GM18511 (cell line): Measurements from ENCODE around the gene NOMO2.
"Not testable (repeated sequence)": the region's sequence is repeated elsewhere in the genome, so short reads cannot be mapped to it uniquely, and the experiment has no call there.

Source experiments
- ATAC-seq: cut with Tn5 transposase; IDR thresholded peaks from one replicate; pipeline ENCODE4 v1.9.1; 2021; ENCODE audit warnings: mild to moderate bottlenecking, moderate library complexity; ENCODE audit not compliant: unreplicated experiment

NOMO2 gene, protein sequence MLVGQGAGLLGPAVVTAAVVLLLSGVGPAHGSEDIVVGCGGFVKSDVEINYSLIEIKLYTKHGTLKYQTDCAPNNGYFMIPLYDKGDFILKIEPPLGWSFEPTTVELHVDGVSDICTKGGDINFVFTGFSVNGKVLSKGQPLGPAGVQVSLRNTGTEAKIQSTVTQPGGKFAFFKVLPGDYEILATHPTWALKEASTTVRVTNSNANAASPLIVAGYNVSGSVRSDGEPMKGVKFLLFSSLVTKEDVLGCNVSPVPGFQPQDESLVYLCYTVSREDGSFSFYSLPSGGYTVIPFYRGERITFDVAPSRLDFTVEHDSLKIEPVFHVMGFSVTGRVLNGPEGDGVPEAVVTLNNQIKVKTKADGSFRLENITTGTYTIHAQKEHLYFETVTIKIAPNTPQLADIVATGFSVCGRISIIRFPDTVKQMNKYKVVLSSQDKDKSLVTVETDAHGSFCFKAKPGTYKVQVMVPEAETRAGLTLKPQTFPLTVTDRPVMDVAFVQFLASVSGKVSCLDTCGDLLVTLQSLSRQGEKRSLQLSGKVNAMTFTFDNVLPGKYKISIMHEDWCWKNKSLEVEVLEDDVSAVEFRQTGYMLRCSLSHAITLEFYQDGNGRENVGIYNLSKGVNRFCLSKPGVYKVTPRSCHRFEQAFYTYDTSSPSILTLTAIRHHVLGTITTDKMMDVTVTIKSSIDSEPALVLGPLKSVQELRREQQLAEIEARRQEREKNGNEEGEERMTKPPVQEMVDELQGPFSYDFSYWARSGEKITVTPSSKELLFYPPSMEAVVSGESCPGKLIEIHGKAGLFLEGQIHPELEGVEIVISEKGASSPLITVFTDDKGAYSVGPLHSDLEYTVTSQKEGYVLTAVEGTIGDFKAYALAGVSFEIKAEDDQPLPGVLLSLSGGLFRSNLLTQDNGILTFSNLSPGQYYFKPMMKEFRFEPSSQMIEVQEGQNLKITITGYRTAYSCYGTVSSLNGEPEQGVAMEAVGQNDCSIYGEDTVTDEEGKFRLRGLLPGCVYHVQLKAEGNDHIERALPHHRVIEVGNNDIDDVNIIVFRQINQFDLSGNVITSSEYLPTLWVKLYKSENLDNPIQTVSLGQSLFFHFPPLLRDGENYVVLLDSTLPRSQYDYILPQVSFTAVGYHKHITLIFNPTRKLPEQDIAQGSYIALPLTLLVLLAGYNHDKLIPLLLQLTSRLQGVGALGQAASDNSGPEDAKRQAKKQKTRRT

DNA sequence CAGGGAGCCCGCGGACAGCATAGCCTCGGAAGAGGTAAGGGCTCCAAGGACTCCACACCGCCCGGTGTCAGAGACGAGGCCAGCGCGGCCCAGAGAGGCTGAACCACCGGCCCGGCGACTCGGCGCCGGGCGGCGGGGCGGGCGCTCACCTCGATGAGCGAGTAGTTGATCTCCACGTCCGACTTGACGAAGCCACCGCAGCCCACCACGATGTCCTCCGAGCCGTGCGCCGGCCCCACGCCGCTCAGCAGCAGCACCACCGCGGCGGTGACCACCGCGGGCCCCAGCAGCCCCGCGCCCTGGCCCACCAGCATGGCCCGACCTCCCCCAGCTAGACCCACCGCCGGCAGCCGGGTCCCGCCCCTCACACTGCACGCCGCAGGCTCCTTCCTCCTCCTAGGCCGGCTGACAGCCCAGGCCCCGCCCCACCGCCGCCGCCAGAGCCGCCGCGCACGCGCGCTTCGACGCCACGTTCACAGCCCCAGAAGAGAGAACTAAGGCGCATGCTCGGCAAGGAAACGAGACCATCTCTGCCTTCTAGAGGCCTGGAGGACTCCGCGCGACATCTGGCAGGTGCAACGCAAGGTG lies at the start of gene NOMO2:
NOMO2 (minus strand) TSS at position 371 of the 588 bp plus-strand sequence; CDS start at position 314, 57 bp downstream.
- ATAC-seq: peak; percentile 94

DNA sequence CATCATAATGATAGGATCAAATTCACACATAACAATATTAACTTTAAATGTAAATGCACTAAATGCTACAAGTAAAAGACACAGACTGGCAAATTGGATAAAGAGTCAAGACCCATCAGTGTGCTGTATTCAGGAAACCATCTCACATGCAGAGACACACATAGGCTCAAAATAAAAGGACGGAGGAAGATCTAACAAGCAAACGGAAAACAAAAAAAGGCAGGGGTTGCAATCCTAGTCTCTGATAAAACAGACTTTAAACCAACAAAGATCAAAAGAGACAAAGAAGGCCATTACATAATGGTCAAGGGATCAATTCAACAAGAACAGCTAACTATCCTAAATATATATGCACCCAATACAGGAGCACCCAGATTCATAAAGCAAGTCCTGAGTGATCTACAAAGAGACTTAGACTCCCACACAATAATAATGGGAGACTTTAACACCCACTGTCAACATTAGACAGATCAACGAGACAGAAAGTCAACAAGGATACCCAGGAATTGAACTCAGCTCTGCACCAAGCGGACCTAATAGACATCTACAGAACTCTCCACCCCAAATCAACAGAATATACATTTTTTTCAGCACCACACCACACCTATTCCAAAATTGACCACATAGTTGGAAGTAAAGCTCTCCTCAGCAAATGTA lies 48.4 kb upstream of the NOMO2 start:
- ATAC-seq: not testable (repeated sequence)

DNA sequence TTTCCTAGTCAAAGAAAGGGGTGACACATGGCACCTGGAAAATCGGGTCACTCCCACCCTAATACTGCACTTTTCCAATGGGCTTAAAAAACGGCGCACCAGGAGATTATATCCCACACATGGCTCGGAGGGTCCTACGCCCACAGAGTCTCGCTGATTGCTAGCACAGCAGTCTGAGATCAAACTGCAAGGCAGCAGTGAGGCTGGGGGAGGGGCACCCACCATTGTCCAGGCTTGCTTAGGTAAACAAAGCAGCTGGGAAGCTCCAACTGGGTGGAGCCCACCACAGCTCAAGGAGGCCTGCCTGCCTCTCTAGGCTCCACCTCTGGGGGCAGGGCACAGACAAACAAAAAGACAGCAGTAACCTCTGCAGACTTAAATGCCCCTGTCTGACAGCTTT lies 46.4 kb upstream of the NOMO2 start:
- not testable (repeated sequence) for ATAC-seq

DNA sequence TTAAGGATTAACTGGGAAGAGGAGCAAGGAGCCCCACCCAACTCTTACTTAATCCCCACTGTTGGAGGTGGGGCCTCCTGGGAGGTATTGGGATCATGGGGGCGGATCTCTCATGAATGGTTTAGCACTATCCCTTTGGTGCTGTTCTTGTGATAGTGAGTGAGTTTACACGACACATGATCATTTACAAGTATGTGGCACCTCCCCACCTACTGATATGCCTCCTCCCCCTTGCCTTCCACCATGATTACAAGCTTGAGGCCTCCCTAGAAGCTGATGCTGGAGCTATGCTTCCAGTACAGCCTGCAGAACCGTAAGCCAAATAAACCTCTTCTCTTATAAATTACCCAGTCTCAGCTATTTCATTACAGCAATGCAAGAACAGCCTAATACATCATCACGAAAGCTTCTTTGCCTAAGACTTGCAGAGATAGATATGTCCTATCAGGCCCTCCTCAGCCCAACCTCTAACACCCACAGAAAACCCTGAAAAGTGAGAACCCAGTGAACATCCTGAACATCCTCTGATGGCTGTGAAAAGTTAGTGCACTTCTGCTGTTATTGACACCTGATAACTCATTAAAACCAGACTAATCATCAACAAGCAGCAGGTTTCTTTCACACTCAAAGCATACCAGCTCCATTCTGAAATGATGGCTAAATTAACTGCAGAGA lies 41.8 kb upstream of the NOMO2 start:
- ATAC-seq: not testable (repeated sequence)

DNA sequence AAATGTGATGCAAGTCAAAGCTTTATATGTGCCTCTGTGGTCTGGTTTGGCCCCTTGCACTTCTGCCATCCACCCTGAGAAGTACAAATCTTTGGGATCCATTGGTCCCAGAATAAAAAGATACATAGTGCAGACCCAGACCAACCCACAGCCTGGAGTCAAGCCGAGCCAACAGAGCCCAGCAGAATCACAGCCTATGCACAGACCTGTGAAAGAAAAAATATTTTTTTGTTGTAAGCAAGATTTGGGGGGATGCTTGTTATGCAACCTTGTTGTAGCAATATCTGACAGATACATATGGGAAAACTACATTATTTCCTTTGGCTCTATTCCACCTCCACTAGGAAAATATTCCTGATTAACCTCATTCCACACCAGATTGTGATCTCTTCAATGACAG lies 36.7 kb upstream of the NOMO2 start:
- ATAC-seq: not testable (repeated sequence)

DNA sequence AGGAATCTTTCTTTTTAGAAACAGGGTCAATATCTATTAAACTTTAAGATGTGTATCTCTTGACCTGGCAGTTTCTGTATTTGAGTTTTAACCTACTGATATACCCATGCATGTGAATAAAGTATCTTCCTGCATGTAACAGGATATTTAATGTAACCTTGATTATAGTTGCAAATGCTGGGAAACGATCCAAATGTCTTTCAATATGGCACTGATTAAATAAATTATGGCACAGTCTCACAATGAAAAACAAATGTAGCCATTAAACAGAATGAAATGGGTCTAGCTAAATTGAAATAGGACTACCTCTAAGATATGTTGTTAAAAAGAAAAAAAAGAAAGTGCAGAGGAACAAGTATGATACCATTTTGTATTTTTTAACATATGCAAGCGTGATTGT lies 35.8 kb upstream of the NOMO2 start:
- ATAC-seq: not testable (repeated sequence)

DNA sequence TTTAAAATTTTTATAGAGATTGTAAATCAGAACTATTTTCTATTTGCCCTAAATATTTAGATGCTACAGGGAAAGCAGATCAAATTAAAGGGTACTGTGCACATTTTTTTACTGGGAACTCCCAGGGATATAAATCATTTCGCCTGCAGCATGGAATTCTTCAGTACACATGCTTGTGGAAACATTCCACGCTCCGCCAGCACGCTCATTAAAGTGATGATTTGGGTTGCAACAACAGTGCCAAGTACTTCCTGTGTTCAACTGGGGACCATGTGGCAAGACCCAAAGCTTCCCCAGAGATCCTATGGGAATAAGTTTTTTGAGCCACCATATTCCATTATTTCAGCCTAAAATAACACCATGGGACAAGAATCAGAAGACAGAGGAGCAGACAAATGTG lies 35.4 kb upstream of the NOMO2 start:
- ATAC-seq: not testable (repeated sequence)

DNA sequence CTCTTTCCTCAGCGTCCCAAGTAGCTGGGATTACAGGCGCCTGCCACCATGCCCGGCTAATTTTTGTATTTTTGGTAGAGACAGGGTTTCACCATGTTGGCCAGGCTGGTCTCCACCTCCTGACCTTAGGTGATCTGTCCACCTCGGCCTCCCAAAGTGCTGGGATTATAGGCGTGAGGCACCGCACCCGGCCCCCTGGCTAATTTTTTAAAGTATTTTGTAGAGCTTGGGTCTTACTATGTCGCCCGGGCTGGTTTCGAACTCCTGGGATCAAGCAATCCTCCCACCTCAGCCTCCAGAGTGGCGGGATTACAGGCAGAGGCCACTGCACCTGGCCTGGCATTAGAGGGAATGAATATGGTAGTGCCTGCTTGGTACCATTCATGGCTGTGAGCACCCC lies 33.9 kb upstream of the NOMO2 start:
- not testable (repeated sequence) for ATAC-seq

DNA sequence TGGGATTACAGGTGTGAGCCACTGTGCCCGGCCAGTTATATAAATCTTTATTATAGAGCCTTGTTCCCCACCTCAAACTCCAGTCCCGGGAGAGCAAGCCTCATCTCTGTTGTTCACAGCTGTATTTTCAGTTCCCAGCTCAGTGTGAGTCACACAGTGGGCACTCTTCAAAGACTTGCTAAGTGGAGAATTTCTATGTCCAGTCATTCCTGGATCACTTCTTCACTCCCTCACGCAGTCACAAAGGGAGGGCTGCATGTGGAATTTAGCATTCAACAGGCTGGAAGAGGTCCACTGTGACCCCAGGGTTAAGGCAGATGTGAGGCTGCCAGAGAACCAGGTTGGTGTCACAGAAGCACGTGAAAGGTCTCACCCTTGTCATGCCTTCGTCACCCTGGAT lies 33.0 kb upstream of the NOMO2 start:
- not testable (repeated sequence) for ATAC-seq

DNA sequence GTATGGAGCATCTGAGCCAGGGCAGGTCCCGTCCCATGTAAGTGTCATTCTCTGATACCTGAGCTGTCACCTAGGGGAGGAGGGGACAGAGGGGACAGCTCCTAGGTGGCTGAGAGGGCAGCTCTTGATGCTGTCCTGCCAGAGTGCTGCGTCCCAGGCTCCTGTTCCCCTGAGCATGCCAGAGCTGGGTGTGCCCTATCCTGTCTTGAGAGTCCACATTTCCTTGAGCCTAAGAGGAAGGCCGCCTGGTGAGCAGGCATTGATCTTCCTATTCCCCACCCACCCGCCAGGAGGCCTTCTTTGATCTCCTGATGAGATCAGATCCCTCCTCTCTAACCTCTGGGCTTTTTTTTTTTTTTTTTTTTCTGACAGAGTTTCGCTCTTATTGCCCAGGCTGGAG lies 32.0 kb upstream of the NOMO2 start:
- not testable (repeated sequence) for ATAC-seq

DNA sequence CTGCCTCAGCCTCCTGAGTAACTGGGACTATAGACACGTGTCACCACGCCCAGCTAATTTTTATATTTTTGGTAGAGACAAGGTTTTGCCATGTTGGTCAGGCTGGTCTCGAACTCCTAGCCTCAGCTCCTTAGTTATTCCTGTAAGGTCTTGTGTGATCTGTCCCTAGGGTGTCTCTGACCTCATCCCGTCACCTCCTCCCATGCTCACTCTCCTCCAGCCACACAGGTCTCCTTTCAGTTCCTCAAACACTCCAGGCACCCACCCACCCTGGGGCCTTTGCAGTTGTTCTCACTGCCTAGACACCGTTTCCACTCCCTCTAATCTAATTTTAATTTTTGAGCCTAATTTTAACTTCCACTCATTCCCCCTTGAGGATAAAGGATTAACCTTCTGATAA lies 31.1 kb upstream of the NOMO2 start:
- ATAC-seq: not testable (repeated sequence)

DNA sequence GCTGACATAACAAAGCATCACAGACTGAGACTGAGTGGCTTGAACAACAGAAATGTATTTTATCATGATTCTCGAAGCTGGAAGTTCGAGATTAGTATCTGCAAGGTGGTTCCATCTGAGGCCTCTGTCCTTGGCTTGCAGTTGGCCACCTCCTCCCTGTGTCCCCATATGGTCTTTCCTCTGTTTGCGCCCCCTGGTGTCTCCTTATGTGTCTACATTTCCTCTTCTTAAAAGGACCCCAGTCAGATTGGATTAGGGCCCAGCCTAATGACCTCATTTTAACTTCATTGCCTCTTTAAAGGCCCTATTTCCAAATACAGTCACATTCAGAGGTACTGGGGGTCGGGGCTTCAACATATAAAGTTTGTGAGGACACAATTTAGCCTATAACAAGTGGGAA lies 30.0 kb upstream of the NOMO2 start:
- ATAC-seq: not testable (repeated sequence)

DNA sequence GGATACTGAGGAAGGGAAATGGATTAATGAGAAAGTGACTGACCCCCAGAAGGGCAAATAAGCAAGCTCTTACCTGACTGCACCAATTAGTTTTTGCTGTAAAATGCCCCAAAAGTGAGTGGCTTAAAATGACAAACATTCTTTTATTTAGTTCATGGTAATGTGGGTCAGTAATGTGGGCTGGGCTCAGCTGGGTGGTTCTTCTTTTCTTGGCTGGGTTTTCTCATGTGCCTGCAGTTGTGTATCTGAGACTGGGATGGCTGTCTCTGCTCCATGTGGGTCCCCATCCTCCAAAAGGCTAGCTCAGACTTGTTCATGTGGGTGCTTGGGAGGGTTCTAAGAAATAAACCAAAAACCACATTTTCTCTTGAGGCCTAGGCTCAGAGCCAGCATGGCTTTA lies 29.5 kb upstream of the NOMO2 start:
- not testable (repeated sequence) for ATAC-seq

DNA sequence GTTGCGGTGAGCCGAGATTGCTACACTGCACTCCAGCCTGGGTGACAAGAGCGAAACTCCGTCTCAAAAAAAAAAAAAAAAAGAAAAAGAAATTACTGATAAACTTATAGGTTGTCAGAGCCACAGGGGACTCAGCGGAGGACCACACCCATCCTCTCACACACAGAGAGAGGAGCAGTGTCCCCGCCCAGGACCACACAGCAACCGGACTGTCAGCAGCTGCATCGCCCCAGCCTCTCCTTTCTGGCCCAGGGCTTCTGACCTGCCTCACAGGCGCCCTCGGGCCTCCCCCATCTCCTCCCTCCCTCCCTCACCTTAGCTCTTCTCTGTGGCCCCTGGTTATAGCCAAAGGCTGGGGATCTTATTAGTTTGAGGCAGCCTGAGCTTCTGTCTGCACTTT lies 27.9 kb upstream of the NOMO2 start:
- not testable (repeated sequence) for ATAC-seq

DNA sequence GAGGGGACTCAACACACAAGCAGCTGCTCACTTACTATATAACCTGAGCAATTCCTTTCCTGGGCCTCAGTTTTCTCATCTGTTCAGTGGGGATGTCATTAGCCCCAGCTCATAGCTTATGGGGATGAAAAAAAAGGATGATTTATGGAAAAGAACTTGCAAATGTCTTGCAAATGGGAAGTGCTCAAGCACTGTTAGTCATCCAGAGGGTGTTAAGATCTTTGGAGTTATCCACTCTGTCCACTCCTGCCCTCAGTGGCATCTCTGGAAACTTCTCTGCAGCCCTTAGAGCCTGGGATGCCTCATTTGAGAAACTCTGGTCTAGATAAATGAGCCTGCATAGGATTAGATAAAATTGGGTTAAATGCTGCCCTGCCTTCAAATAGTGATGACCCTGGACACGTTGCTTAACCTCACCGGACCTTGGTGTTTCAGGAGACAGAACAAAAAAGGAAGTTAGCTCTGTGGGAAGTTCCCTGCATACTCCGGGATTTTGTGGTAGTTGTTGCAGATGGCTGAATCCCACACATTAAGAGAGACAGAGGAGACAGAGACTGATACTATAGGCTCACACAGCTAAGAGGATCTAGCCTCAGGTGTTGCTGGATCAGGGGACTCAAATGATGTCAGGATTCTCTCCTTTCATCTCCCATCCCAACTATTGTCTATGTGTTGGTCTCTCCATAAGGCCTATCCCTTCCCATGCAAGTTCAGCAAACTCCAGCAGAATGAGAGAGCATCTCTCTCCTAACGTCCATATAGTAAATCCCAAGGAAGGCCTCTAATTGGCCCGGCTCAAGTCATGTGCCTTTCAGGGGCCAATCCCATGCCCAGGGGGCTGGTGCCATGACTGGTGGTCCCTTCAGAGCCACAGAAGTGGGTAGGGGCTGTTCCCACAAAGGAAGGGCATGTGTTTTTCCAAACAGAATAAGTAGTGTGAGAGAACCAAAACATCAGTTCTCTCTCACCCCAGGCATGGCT lies 25.0 kb upstream of the NOMO2 start:
- ATAC-seq: not testable (repeated sequence)

DNA sequence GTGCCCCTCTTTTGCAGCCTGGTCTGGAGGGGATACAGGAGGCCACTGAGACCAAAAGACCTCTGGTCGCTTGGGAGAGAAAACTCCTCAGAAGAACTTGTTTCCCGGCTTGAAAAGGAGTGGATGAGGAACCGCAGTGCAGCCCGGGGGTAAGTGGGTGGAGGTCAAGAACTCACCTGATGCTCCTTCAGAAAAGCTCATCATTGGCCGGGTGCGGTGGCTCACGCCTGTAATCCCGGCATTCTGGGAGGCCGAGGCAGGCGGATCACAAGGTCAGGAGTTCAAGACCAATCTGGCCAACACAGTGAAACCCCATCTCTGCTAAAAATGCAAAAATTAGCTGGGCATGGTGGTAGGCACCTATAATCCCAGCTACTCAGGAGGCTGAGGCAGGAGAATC lies 23.9 kb upstream of the NOMO2 start:
- ATAC-seq: not testable (repeated sequence)

DNA sequence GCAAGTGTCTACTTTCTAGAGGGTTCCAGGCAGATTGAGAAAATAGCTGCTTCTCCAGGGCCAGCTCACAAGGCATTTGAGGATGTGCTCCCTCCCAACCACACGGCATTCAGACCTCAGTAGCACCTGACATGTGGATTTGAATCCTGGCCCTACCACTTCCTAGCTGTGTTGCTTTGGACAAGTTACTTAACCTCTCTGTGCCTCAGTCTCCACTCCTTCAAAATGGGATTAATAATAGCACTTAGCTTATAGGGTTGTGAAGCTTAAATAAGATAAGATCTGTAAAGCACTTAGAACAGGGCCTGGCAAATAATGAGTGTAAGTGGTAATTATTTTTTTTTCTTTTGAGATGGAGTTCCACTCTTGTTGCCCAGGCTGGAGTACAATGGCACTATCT lies 21.0 kb upstream of the NOMO2 start:
- no peak for ATAC-seq

DNA sequence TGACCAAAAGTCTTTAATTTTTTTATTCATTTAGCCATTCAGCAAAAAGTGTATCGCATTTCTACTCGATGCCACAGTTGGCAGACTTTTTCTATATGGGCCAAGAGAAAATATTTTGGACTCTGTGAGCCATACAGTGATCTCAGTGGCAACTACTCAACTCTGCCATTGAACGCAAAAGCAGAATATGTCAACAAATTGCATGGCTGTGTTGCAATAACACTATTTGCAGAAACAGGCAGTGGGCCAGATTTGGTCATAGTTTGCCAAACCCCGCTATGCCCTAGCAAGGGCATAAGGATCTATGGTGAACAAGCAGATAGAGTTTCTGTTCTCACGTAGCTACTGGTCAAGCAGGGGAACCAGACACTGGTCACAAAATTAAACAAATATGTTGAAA lies 18.5 kb upstream of the NOMO2 start:
- not testable (repeated sequence) for ATAC-seq
